Endodermal cell (in vitro differentiated cells): ENCODE data around the gene GPX3. TPM values are rescaled to one million over a fixed set of nuclear protein-coding genes. Genes with fewer than 3 reads are reported as not detected.

ENCODE experiments used
- DNase-seq: peaks from one replicate; pipeline ENCODE4 v3.0.0-alpha.2; 2017
- H3K27ac ChIP-seq: 2 replicates; pipeline ENCODE4 v1.5.1; 2013; ENCODE audit warnings: mild to moderate bottlenecking, low read depth, low read length, moderate library complexity
- H3K27me3 ChIP-seq: 2 replicates; pipeline ENCODE4 v1.6.1; 2013; ENCODE audit warnings: mild to moderate bottlenecking, low read length, moderate library complexity; ENCODE audit not compliant: insufficient read depth, control insufficient read depth, poor library complexity, severe bottlenecking
- H3K36me3 ChIP-seq: 2 replicates; pipeline ENCODE4 v1.7.0; 2013; ENCODE audit warnings: mild to moderate bottlenecking, low read length, moderate library complexity; ENCODE audit not compliant: control insufficient read depth, insufficient read depth
- H3K4me1 ChIP-seq: one replicate; pipeline ENCODE4 v1.7.0; 2013; ENCODE audit warnings: low read length; ENCODE audit not compliant: control insufficient read depth, insufficient read depth
- H3K4me3 ChIP-seq: 2 replicates; pipeline ENCODE4 v1.5.1; 2013; ENCODE audit warnings: mild to moderate bottlenecking, low read length, moderate library complexity
- H3K9ac ChIP-seq: 2 replicates; pipeline ENCODE4 v1.6.1; 2013; ENCODE audit warnings: mild to moderate bottlenecking, low read length, moderate library complexity; ENCODE audit not compliant: poor library complexity, severe bottlenecking; ENCODE audit errors: extremely low read depth
- H3K9me3 ChIP-seq: 2 replicates; pipeline ENCODE4 v1.6.1; 2013; ENCODE audit warnings: mild to moderate bottlenecking, low read length, moderate library complexity; ENCODE audit not compliant: control insufficient read depth
- H3K27ac Mint-ChIP-seq: 2 replicates; pipeline ENCODE4 v1.8.0; 2020; ENCODE audit warnings: mixed read lengths
- H3K27me3 Mint-ChIP-seq: 2 replicates; pipeline ENCODE4 v1.8.0; 2021; ENCODE audit warnings: mild to moderate bottlenecking, mixed read lengths; ENCODE audit not compliant: insufficient read depth
- H3K36me3 Mint-ChIP-seq: 2 replicates; pipeline ENCODE4 v1.8.0; 2020; ENCODE audit warnings: low read depth, mixed read lengths
- H3K4me1 Mint-ChIP-seq: 2 replicates; pipeline ENCODE4 v1.8.0; 2020; ENCODE audit warnings: mixed read lengths
- H3K4me3 Mint-ChIP-seq: 2 replicates; pipeline ENCODE4 v1.8.0; 2020; ENCODE audit warnings: mild to moderate bottlenecking, moderate library complexity, mixed read lengths
- H3K9me3 Mint-ChIP-seq: 2 replicates; pipeline ENCODE4 v1.8.0; 2020; ENCODE audit warnings: mild to moderate bottlenecking, mixed read lengths
- CTCF ChIP-seq: fragments of 200-600 bp; sonication (generic); conservative IDR thresholded peaks from 2 replicates; pipeline ENCODE4 v1.5.0; 2021; ENCODE audit warnings: antibody characterized with exemption, mild to moderate bottlenecking
- WGBS, 2 experiments: methylation state at CpG; one replicate each; pipeline versions ENCODE4 v1.1.5 to v1.1.7; 2013; ENCODE audit warnings: missing lambda C conversion rate in 2 of 2, mixed read lengths in 1 of 2; ENCODE audit not compliant: insufficient coverage in 1 of 2, insufficient read length in 1 of 2; 5-methylcytosine and 5-hydroxymethylcytosine counted together
- total RNA-seq, 2 donors: library from RNA; stranded (reverse); fragmentation: NEBNext Ultra II Directional in 1 of 2; extraction: Animal tissue kit (Norgen Biotek cat#: 25700) in 1 of 2; gene quantifications; 2 replicates in 1 of 2; 3 replicates in 1 of 2; pipeline ENCODE4 v1.2.1, GENCODE V29; 2021

Gene GPX3
- total RNA-seq, 2 donors from 2014 or later: 44.9 to 47.1 TPM

GRCh38 chr5:151063142-151063989, 43.0 kb downstream of the GPX3 start:
- Histone ChIP-seq H3K9ac (no peak overlapping the region), H3K9me3 (no peaks in the 10 kb centered on the region), H3K4me3 (no peak overlapping the region), H3K27ac (no peak overlapping the region), H3K36me3 (peaks cover 27% of the 10 kb centered on the region), H3K4me1 (no peaks in the 10 kb centered on the region), H3K27me3 (no peaks in the 10 kb centered on the region)
- DNase-seq: no peak
- 92 to 93% methylated on average over 13 to 17 of the region's 17 CpGs for WGBS, 2 experiments
- no peak for TF ChIP-seq CTCF
- Mint-ChIP-seq H3K4me1 (no peaks in the 10 kb centered on the region), H3K36me3 (peaks cover 39% of the 10 kb centered on the region), H3K4me3 (no peak overlapping the region), H3K27me3 (no peaks in the 10 kb centered on the region), H3K9me3 (peaks cover 3% of the 10 kb centered on the region), H3K27ac (peak overlapping the region; percentile 89)

DNA sequence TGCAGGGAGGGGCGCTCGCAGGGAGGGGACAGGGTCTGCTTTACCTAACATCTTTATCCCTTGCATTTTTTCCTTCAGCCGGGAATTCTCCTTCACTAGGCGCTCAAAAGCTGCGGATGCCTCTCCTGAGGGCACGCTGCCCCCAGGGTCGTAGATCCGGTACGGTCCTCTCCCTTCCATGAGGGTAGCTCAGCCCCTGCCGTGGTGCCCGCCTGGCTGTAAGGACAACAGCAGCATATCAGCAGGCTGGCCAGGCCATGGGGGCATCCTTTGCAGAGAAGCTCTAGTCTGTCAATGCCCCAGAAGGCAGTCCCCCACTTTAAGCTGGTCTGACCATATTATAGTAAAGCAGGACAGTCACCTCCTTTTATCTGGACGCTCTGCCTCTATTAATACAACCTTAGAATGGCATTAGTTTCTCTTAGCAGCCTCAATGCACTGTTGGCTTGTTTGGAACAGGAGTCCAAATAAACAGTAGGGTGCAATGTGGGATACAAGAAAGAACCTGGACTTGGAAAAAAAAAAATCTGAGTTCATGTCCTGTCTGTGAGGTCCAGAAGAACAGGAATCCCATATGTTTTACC, 44.6 kb downstream of the GPX3 start:
- H3K4me3 ChIP-seq: no peak overlapping the region
- Mint-ChIP-seq H3K27me3 (no peaks in the 10 kb centered on the region), H3K36me3 (peaks cover 37% of the 10 kb centered on the region), H3K4me3 (no peak overlapping the region), H3K27ac (no peak overlapping the region), H3K9me3 (peaks cover 3% of the 10 kb centered on the region), H3K4me1 (peaks cover 2% of the 10 kb centered on the region)
- no peak for DNase-seq
- no peak overlapping the region for H3K27ac ChIP-seq
- H3K9ac ChIP-seq: no peak overlapping the region
- peaks cover 2% of the 10 kb centered on the region for H3K4me1 ChIP-seq
- no peaks in the 10 kb centered on the region for H3K27me3 ChIP-seq
- TF ChIP-seq CTCF: no peak
- 95% methylated on average over 9 to 12 of the region's 12 CpGs for WGBS, 2 experiments
- peaks cover 19% of the 10 kb centered on the region for H3K36me3 ChIP-seq
- no peaks in the 10 kb centered on the region for H3K9me3 ChIP-seq

DNA sequence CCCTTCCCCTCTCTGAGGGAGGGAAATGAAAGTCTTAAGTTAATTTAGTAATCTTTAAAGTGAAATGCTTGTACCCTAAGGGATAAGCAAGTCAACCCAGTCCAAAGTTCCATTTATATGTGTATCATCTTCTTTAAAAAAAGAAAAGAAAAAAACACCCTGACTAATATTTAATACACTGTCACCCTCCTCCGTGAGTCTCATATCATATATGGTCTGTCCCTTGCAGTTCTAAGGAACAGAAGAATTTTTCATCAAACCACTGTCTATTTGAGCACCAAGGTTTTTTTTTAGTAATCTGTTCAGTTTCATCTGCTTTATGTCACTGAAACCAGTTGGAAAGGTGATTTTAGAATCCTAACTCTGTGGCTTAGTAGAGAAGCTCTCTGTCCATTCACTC, 45.2 kb downstream of the GPX3 start:
- H3K4me1 ChIP-seq: peaks cover 6% of the 10 kb centered on the region
- Mint-ChIP-seq H3K4me3 (no peak overlapping the region), H3K27me3 (no peaks in the 10 kb centered on the region), H3K9me3 (peaks cover 3% of the 10 kb centered on the region), H3K4me1 (peaks cover 7% of the 10 kb centered on the region), H3K27ac (no peak overlapping the region), H3K36me3 (peaks cover 37% of the 10 kb centered on the region)
- no peak overlapping the region for H3K9ac ChIP-seq
- WGBS, 2 experiments: 100% methylated on average over 1 of the region's 1 CpG
- H3K27ac ChIP-seq: no peak overlapping the region
- peaks cover 19% of the 10 kb centered on the region for H3K36me3 ChIP-seq
- no peaks in the 10 kb centered on the region for H3K9me3 ChIP-seq
- no peak overlapping the region for H3K4me3 ChIP-seq
- no peak for TF ChIP-seq CTCF
- no peak for DNase-seq
- no peaks in the 10 kb centered on the region for H3K27me3 ChIP-seq
